Calu3 (cell line): ENCODE data around the gene MBD6. TPM values are rescaled to one million over a fixed set of nuclear protein-coding genes. Genes with fewer than 3 reads are reported as not detected.
"Not testable (repeated sequence)": the region's sequence is repeated elsewhere in the genome, so short reads cannot be mapped to it uniquely, and the experiment has no call there.

Experiments used
- BruUV-seq: library from RNA; stranded (reverse); fragments of 400-500 nt; replicated peaks from 2 replicates; lab custom pipeline; 2021; lab: Mats Ljungman, UMichigan
- CTCF ChIA-PET: fragments of 300-600 bp; sonication (Branson Sonifier 250); formaldehyde crosslinking; loops from one replicate; lab custom pipeline; 2022; ENCODE audit warnings: antibody characterized with exemption; lab: Charles Lee
- DNase-seq: peaks from one replicate; pipeline ENCODE4 v3.0.0; 2022
- H3K27ac Mint-ChIP-seq: one replicate; pipeline ENCODE4 v1.8.0; 2022; ENCODE audit warnings: mixed read lengths; ENCODE audit not compliant: unreplicated experiment
- H3K27me3 Mint-ChIP-seq: one replicate; pipeline ENCODE4 v1.8.0; 2022; ENCODE audit warnings: mixed read lengths; ENCODE audit not compliant: unreplicated experiment
- H3K36me3 Mint-ChIP-seq: one replicate; pipeline ENCODE4 v1.8.0; 2022; ENCODE audit warnings: mild to moderate bottlenecking, moderate library complexity, mixed read lengths; ENCODE audit not compliant: insufficient read depth, unreplicated experiment
- H3K4me1 Mint-ChIP-seq: one replicate; pipeline ENCODE4 v1.8.0; 2022; ENCODE audit warnings: mild to moderate bottlenecking, low read depth, mixed read lengths; ENCODE audit not compliant: unreplicated experiment
- H3K4me3 Mint-ChIP-seq: one replicate; pipeline ENCODE4 v1.8.0; 2022; ENCODE audit warnings: mild to moderate bottlenecking, low read depth, moderate library complexity, mixed read lengths; ENCODE audit not compliant: unreplicated experiment
- H3K9me3 Mint-ChIP-seq: one replicate; pipeline ENCODE4 v1.8.0; 2022; ENCODE audit warnings: low read depth, mixed read lengths; ENCODE audit not compliant: unreplicated experiment
- intact Hi-C: fragments of 100-400 bp; cut with micrococcal nuclease; formaldehyde crosslinking; loops from one replicate; pipeline ENCODE4 v1.10.0; 2022; ENCODE audit not compliant: unreplicated experiment
- total RNA-seq: library from RNA; stranded (reverse); gene quantifications from 2 replicates; pipeline ENCODE4 v1.2.3, GENCODE V29; 2022
- TF ChIP-seq, protein P1 (sequence below): fragments of 200-600 bp; IDR thresholded peaks from one replicate; pipeline ENCODE4 v1.8.0; 2022; ENCODE audit warnings: antibody characterized with exemption; ENCODE audit not compliant: unreplicated experiment

Gene MBD6
- total RNA-seq, 1 experiment from 2014 or later = 127 TPM

DNA sequence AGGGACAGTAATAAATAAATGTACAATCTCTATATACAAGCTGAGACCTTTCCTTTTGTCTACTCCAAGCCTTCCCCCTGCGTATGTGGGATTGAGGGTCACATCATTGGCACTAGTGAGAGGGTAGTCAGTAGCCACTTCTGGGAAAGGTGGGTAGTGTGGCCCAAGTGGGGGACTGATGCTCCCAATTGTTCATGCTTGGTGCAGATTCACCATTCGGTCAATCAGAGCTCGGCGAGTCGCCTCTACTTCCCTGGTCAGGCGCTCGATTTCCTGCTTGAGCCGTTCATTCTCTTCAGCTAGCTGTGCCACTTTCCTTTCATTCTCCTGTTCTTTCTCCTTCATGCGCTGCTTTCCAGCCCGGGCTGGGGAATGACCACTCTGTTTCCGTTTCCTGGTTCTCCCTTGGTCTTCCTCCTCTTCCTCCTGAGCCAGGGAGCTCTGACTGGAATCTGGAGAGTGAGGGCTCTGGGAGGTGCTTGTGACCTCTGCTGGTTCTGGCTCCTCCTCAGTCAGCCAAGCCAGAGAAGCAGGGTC lies 5.9 kb upstream of the MBD6 start:
- intact Hi-C loops = no loop called here
- H3K27me3 Mint-ChIP-seq = no peaks in the 10 kb centered on the region
- H3K36me3 Mint-ChIP-seq = peaks cover 99% of the 10 kb centered on the region
- peak overlapping the region; percentile 100 for H3K27ac Mint-ChIP-seq
- H3K4me3 Mint-ChIP-seq = peak overlapping the region; percentile 95
- TF ChIP-seq, protein P1, sequence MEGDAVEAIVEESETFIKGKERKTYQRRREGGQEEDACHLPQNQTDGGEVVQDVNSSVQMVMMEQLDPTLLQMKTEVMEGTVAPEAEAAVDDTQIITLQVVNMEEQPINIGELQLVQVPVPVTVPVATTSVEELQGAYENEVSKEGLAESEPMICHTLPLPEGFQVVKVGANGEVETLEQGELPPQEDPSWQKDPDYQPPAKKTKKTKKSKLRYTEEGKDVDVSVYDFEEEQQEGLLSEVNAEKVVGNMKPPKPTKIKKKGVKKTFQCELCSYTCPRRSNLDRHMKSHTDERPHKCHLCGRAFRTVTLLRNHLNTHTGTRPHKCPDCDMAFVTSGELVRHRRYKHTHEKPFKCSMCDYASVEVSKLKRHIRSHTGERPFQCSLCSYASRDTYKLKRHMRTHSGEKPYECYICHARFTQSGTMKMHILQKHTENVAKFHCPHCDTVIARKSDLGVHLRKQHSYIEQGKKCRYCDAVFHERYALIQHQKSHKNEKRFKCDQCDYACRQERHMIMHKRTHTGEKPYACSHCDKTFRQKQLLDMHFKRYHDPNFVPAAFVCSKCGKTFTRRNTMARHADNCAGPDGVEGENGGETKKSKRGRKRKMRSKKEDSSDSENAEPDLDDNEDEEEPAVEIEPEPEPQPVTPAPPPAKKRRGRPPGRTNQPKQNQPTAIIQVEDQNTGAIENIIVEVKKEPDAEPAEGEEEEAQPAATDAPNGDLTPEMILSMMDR = no peak
- DNase-seq = no peak
- H3K9me3 Mint-ChIP-seq = no peaks in the 10 kb centered on the region
- peaks cover 31% of the 10 kb centered on the region for H3K4me1 Mint-ChIP-seq
- BruUV-seq = no TSS peak
- CTCF ChIA-PET = interaction anchor here (0.7 kb wide), 1 partner anchor 276 kb away, joined by 3 read pairs; no protein-coding TSS in a partner anchor

GRCh38 chr12:57517187-57517586 lies 5.4 kb upstream of the MBD6 start:
- CTCF ChIA-PET = no interaction called here
- peaks cover 99% of the 10 kb centered on the region for H3K36me3 Mint-ChIP-seq
- peak overlapping the region; percentile 100 for H3K27ac Mint-ChIP-seq

GRCh38 chr12:57517718-57518117 lies 4.9 kb upstream of the MBD6 start:
- Mint-ChIP-seq H3K4me1 (peaks cover 36% of the 10 kb centered on the region), H3K36me3 (peaks cover 99% of the 10 kb centered on the region), H3K27ac (peak overlapping the region; percentile 100), H3K4me3 (peak overlapping the region; percentile 95)
- H3K27me3 Mint-ChIP-seq, intact Hi-C loops, DNase-seq, BruUV-seq, CTCF ChIA-PET, H3K9me3 Mint-ChIP-seq: not testable (repeated sequence)

More at GRCh38 chr12:57517187-57517586, 5.4 kb upstream of the MBD6 start:
- H3K9me3 Mint-ChIP-seq = no peaks in the 10 kb centered on the region
- peak overlapping the region; percentile 95 for H3K4me3 Mint-ChIP-seq
- DNase-seq = no peak
- BruUV-seq = no TSS peak
- H3K4me1 Mint-ChIP-seq = peaks cover 36% of the 10 kb centered on the region
- intact Hi-C loops = no loop called here
- TF ChIP-seq, protein P1 = no peak
- no peaks in the 10 kb centered on the region for H3K27me3 Mint-ChIP-seq

GRCh38 chr12:57518176-57518919 lies 4.3 kb upstream of the MBD6 start:
- Mint-ChIP-seq H3K4me1 (peaks cover 36% of the 10 kb centered on the region), H3K4me3 (peak overlapping the region; percentile 95), H3K9me3 (no peaks in the 10 kb centered on the region), H3K27me3 (no peaks in the 10 kb centered on the region), H3K36me3 (peaks cover 99% of the 10 kb centered on the region), H3K27ac (peak overlapping the region; percentile 100)
- CTCF ChIA-PET = interaction anchor here (0.6 kb wide), 1 partner anchor 497 kb away, joined by 3 read pairs; no protein-coding TSS in a partner anchor
- DNase-seq = no peak
- TF ChIP-seq, protein P1 = no peak
- BruUV-seq = no TSS peak
- intact Hi-C loops = no loop called here
